M059J (cell line): Measurements from ENCODE around the gene ZIC4. TPM values are rescaled to one million over a fixed set of nuclear protein-coding genes. Genes with fewer than 3 reads are reported as not detected.

Source experiments
- DNase-seq: peaks from one replicate; pipeline ENCODE4 v3.0.0-alpha.2; 2012; ENCODE audit warnings: low read depth
- total RNA-seq: library from RNA; depleted of rRNA; stranded (reverse); fragments of >200 nt; shearing (Covaris generic); gene quantifications from 2 replicates; pipeline ENCODE4 v1.2.3, GENCODE V29; 2014

ZIC4 gene
- total RNA-seq, 1 experiment from 2014 or later: not detected

DNA sequence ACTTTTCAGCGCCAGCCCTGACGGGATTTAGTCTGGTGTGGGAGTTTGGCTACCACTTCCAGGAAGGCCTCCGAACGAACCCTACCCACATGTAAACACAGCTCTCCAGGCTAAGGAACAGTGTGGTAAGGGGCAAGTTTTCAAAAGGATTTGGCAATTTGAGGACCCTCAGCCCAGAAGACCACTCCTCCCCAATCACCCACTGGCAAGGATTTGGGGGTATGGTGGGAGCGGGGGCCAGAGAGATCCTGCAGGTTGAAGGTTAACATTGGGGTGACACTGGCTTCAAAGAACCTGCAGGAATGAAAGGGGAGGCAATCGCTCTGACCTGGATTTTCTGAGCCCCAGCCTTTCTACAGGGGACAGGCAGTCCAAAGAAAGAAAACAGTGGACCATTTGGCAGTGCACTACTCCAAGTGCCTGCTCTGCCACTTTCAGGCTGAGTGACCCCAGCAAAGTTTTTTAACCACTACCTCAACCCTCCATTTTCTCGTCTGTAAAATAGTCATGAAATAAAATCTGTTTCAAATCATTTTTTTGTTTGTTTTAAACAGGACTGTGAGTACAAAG is 34.5 kb downstream of the ZIC4 start:
- DNase-seq: no peak

GRCh38 chr3:147371140-147371539 is 35.2 kb downstream of the ZIC4 start:
- no peak for DNase-seq

DNA sequence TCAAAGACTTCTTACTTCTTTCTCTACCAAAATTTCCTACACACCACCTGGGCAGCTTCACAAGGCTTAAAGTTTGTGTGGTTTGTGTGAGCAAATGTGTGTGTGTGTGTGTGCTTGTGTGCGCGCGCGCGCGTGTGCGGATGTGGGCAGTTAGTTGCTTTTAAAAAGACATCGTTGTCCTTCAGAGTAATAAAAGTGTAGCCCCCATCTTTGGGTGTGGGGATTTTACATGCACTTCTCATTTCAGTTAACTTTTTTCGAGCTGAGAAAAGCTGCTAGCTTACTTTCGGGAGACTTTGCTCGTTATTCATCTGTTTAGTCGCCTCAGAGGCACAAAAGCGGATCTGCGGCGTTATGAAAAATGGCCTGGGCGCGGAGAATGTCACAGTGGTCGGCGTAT is 36.0 kb downstream of the ZIC4 start:
- DNase-seq: no peak

DNA sequence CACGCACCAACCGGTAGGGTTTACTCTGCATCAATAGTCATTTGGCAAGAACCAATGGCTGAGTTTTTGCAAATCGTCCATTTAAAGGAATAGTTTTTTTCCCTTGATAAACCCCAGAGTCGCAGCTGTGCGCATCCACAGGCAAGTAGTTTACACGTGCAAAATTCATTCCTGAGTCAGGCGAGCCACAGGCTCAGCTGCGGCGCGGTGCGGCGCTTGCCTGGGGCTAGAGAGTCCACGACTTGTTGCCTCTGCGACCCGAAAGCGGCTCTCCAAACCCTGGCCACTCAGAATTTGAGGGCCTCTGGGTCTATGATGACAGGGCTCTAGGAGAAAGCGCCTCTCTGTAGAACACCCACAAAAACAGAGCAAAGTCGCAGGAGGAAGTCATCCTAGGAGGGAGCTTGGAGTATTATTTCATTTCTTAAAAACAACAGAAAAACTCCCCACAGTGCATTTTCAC is 36.7 kb downstream of the ZIC4 start:
- DNase-seq: no peak

GRCh38 chr3:147369231-147369630 is 37.1 kb downstream of the ZIC4 start:
- DNase-seq: no peak

DNA sequence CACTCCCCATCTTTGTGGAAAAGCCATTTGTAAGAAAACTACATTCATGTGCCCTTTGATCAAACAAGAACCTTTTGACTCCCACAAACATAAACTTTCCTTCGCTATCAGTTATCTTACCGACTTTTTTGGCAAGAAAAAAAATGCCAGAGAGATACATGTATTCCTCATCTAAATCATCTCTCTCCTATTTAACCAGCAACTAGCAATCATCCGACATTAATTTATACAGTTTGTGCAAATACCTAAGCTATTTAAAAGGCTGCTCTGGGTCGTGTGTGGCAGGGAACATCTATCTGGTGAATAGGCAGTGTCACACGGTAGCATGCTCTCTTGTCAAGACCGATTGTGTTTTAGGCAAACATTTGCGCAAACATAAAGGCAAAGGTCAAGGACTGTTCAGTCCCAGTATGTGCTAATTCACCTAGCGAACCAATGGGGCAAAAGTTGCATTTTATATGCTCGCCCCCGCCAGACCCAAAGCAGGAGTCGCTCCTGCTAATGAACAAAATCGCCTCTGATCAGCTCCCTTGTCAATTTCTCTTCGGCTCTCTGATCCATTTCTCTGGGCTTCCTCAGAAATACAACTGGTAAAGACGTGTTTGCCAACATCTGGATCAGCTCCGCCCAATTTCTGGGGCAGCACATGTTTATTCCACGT is 37.7 kb downstream of the ZIC4 start:
- no peak for DNase-seq

GRCh38 chr3:147368151-147368550 is 38.2 kb downstream of the ZIC4 start:
- no peak for DNase-seq

GRCh38 chr3:147367676-147368075 is 38.7 kb downstream of the ZIC4 start:
- no peak for DNase-seq

GRCh38 chr3:147365196-147366115 is 40.9 kb downstream of the ZIC4 start:
- no peak for DNase-seq

DNA sequence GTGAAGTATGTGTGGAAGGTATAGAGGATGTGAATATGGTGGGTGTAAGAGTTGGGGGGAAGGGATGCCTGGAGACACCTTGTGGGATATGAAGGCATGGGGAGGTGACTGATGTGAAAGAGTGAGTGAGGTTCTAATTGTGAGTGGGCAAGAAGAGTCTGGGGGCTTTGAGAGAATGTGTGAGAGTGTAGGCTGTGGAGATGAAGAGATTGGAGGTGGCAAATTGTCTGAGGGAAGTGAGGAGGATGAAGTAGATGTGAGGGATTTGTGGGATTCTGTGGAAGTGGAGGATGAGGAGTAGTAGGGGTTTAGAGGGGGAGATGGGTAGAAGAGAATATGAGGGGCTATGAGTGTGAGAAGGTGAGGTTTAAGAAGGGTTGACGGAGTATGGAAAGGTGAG is 41.6 kb downstream of the ZIC4 start:
- DNase-seq: no peak

DNA sequence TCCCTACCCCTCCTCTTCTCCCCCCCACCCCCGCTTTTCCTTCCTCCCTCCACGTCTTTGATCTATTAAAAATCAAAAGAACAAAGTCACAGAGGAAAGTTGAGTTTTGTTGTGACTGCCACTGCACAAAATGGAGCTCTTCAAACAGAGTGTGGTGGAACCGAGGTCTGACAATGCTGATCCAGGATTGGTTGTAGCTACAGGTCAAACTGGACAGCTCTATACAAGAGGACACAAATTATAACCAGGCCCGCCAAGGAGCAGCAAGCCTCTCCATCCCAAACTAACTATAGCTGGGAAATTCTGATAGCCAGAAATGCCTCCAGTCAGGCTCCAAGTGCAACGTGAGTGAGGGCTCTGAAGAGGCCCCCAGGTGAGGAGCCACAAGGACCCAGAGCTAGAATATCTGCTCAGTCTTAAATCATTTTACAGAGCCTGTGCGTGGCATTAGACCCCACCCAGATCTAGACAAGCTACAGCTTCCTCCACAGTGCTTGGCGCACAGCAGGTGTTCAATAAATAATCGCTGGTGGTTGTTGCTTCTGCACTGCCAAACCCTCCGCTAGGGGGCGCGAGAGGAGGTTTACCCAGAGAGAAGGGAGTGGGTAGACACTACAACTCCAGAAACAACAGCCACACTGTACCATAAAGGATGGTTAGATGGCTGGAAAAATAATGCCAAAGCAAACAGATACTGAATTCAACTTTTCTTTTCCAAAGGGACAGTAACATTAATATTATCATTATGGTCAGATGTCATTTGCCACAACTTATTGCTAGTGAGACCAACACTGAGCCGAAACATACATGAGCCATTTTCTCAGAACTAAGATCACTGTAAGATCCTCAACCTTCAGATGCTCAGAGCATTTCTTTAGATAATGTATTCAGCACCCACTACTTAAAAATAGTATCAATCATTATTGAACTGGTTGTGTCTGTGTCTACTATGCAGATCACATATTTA is 44.6 kb downstream of the ZIC4 start:
- DNase-seq: peak; percentile 36

- DNase-seq: no peak
Measured at GRCh38 chr3:147360646-147361453, 45.5 kb downstream of the ZIC4 start.

- DNase-seq: no peak
Measured at GRCh38 chr3:147360051-147360439, 46.3 kb downstream of the ZIC4 start.

DNA sequence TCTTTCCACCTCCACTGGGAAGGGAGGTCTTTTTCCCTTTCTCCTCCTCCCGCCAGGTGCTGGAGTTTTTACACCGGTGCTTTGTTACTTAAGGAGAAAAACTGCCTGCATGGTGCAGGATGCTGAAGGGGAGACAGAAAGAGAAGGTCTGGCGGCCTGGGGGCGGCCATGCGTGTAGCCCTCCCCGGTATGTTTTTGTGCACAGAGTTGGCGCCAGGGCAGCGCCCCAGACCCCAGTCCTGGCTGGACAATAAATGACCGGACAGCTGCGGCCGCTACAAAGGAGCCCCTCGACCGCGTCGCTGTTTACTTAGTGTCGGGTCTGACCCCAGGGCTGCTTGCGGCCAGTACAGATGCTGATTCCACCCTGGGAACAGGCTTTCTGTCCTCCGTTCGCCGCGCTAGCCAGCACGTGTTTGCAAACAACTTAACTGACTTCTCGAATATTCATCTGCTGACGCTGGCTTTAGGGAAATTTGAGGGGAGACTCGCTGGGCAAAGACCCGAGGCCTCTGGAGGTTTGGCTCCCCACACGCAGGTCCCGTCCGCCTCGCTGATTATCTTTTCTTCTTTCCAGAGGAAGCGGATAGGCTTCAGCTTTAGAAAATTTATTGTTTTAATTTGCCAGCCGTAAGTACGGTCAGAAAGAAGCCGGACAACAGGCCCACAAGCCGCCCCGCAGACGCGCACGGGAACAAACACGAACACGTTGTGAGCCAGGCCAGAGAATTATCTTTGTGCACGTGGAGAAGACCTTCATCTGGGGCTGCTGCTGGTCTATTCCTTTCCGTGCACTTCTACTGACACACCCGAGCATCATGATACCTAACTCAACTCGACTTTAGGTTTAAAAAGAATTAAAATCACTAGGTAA is 46.9 kb downstream of the ZIC4 start:
- DNase-seq: no peak

DNA sequence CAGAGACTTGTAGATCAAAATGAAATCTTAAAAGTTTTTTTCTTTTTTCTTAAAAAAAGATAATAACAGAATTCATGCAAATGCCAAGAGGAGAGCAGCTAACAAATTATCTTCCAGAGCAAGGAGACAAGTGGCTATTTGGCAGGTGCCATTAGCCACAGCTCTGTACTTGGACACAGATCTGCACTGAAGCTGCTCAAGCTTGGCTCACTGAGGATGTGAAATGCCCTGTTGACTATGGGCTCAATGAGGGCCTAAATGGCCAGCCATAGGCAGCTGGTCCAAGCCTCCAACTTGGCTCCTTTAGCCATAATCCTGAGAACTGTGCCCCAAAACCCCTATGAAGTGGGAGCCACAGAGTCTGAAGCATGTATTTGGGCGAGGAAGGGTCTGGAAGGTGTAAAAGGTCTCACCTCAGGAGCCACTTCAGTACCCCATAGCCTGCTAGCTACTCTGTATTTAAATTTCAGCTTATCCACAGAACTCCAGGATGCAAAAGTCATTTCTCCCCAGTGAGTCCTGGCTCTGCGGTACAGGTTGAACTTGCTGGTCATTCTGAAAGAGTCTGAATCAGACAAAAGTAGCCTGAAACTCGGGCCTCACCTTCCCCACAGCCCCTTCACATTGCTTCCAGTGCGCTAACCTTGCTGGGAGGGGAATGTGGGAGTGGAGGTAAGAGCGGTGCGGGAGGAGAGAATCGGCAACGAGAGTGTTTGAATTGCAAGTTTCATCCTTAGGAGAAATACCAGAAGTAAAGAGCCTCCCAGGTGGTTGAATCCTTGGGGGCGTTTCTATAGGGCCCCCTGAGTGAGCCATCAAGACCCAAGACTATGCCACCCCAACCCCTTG is 48.0 kb downstream of the ZIC4 start:
- no peak for DNase-seq

DNA sequence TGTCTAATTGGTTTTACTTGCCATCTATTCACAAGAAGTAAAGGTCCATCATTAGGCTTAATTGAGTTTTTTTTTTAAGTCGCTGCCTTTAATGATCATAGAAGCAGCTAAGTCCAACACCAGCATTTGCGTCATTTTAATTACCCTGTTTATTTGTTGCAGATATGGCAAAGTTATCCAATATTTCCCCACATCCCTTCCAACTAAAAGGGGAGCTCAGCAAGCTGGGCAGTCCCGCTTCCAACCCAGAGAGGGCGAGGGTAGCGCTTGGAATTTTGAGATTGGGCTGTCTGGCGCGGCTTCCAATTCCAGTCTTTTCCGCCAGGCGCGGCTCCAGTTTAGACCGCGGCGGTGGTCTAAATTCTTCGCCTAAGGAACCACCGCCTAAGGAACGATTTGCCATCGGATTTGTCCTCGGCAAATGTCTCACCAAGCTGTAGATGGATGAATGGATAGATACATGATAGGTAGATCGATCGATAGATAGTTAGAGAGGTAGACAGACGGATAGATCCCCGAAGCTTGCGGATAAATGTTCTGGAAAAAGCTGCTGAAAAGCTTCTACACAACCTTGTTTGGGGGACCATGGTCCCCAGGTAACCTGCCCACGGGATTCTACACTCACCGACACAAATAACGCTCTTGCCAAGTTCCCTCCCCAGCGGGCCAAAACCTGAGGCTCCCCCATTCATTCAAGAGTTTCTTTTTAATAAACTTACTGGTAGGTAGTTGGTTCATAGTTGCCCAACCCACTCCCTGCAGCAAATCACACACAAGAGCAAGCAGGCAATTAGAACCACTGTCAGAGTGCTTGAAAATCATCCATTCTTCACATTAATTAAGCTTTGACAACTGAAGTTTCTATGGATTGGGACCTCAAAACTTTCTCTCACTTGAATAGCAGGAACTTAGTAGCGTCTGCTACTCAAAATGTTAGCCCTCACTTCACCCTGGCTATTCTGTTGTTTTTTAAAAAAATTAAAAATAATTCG is 49.1 kb downstream of the ZIC4 start:
- no peak for DNase-seq

- DNase-seq: no peak
Measured at GRCh38 chr3:147356145-147356908, 50.0 kb downstream of the ZIC4 start.
